ENCODE results near the gene TCP10L. TPM values are rescaled to one million over a fixed set of nuclear protein-coding genes. Genes with fewer than 3 reads are reported as not detected.

TCP10L gene, protein sequence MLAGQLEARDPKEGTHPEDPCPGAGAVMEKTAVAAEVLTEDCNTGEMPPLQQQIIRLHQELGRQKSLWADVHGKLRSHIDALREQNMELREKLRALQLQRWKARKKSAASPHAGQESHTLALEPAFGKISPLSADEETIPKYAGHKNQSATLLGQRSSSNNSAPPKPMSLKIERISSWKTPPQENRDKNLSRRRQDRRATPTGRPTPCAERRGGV
- 0.23 to 0.96 TPM (median 0.65 TPM) in 5 replicates for total RNA-seq (2022; extraction: Qiagen RNA extraction)

DNA sequence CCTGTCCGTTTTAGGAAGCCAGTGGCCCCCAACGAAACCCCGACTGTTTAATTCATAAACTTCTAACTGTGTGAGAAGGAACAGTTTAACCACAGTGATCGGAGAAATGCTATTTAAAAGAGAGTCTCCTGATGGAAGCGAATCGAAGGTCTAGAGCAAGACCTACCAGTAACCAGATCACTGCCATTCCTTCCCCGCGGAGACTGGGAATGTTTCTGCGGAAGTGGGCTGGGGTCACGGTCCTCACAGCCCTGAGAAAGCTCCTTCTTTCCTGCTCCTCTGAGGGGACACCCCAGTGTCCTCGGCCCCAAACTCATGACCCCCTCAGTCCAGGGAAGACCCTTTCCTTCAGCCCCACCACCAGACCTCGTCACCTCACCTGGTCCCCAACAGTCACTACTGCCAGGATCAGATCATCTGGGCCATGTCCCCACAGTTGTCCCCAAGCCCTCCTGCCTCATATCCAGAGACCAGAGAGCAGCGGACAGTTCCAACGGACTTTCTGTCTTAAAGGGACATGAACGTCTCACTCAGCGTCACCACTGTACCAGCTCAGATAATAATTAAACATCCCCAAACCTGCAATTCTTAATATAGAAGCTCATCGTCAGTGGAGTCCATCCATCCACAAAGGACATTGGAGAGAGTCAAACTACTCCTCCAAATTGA lies at the start of gene TCP10L:
TSS of gene TCP10L (minus strand) at position 482 of the 669 bp plus-strand sequence. CDS start 1,219 bp downstream, outside the sequence.

DNA sequence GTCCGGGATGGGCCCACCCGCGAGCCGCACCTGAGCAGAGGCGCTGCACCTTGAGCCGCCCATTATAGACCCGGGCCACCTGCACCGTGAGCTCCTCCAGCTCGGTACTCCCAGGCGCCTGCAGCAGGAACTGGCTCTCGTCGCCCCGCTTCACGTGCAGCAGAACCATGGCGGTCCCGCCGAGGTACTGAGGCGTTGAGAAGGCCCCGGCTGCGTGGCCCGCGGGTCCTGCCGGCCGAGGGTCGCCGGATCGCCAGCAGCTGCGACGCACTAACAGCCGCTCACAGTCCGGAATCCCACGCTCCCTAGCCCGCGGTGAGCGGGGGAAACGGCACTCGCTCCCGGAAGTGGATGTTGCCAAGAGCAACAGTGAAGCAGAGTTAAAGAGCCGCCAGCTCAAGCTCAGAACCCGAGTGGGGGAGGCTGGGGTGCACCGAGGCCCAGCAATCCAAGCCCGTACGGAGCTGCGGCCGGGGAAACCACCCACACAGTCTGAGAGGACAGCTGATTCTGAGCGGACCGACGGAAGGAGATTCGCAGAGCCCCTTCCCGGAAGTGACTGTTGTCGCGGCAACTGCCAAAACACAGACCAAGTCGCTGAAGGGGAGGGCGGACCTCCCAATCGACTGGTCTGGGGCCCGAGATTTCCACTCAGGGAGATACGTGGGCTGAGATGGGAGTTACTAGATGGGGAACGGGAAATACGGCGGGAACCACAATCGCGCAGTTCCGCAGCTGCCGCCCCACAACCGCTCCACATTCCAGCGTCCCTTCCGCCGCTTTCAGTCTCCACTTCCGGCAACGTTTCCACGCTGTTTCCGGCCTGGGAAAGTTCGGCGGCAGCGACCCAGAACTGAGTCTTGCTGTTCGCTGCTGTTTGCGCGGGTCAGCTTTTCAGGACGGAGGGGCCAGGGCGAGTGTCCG lies 27.0 kb upstream of the TCP10L start, which contains the start of gene CFAP298:
TSS of gene CFAP298 (minus strand) at position 303 of the 924 bp plus-strand sequence. CDS start at position 169, 134 bp downstream.

Other genes with a start within 250 kb of the TCP10L start
- gene URB1, start 192.5 kb downstream of the TCP10L start, total RNA-seq (2022; extraction: Qiagen RNA extraction): 9.7 to 14.0 TPM (median 12.5 TPM) in 5 replicates
- 34.5 to 43.8 TPM (median 42.3 TPM) in 5 replicates for gene EVA1C, start 172.8 kb downstream of the TCP10L start, total RNA-seq (2022; extraction: Qiagen RNA extraction)
- gene CFAP298, start 26.9 kb upstream of the TCP10L start, total RNA-seq (2022; extraction: Qiagen RNA extraction): 26.6 to 33.2 TPM (median 31.8 TPM) in 5 replicates
- gene SYNJ1, start 142.5 kb upstream of the TCP10L start, total RNA-seq (2022; extraction: Qiagen RNA extraction): 2.6 to 3.1 TPM (median 2.8 TPM) in 5 replicates
- 13.3 to 14.4 TPM (median 13.7 TPM) in 5 replicates for gene PAXBP1, start 186.2 kb upstream of the TCP10L start, total RNA-seq (2022; extraction: Qiagen RNA extraction)

Measured in A549 treated with CORT108297 at 1 μM for 4 hours (cell line).